ENCODE measurements around the gene OR1F1.

DNA sequence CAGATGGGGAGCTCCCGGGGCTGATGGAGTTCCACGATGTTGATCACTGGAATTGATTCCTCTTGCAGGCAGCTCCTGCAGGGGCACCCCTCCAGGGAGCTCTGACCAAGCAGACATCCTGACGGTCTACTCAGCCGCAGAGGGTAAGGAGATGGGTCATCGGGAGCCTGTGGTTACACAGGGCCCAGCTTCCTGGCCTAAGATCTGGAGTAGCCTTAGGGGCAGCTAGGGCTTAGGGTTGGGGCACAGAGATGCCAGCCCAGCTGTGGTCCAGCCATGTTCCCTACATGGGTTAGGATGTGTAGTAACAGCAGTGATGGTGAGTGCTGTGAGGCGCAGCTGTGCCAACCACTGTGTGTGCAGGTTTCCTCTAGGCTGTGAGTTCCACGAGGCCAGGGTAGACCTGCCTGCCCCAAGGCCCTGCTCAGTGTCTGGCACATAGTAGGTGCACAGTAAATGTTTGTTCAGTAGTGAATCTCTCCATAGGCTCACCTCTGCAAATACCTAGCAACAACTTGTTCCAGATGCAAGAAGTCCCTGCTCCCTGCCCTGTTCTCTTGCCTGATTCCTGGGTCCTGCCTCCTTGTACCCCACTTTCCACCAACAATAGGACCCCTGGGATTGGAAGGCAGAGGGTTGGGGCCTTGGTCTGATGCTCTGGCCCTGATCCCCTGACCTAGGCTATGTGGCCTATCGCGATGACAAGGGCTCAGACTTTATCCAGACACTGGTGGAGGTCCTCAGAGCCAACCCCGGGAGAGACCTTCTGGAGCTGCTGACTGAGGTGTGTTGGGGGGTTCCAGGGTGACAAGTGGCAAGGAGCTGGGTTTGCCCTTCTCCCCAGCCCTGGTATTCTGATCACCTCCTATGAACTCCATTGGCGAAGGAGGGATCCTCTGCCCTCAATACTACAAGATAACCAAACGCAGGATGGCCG, 39.5 kb upstream of the OR1F1 start:
- TF ChIP-seq, protein P1, sequence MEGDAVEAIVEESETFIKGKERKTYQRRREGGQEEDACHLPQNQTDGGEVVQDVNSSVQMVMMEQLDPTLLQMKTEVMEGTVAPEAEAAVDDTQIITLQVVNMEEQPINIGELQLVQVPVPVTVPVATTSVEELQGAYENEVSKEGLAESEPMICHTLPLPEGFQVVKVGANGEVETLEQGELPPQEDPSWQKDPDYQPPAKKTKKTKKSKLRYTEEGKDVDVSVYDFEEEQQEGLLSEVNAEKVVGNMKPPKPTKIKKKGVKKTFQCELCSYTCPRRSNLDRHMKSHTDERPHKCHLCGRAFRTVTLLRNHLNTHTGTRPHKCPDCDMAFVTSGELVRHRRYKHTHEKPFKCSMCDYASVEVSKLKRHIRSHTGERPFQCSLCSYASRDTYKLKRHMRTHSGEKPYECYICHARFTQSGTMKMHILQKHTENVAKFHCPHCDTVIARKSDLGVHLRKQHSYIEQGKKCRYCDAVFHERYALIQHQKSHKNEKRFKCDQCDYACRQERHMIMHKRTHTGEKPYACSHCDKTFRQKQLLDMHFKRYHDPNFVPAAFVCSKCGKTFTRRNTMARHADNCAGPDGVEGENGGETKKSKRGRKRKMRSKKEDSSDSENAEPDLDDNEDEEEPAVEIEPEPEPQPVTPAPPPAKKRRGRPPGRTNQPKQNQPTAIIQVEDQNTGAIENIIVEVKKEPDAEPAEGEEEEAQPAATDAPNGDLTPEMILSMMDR (conservative IDR thresholded peaks at IDR 0.05 in 1 of 2, IDR thresholded peaks at IDR 0.05 in 1 of 2; ENCODE audit: low read depth in 1 of 2, low read length in 2 of 2): no peak
- no peak for TF ChIP-seq EZH2 (IDR thresholded peaks at IDR 0.05; ENCODE audit: low read length, missing control alignments)

All from fibroblast of lung (primary cell).